Lower leg skin (tissue), 3 donors: Measurements from ENCODE around the gene NRSN1.

ENCODE experiments used
- CTCF ChIP-seq, 3 donors: fragments of 450-650 bp; IDR thresholded peaks; one replicate each; pipeline ENCODE4 v1.5.1; 2016; ENCODE audit warnings: antibody characterized with exemption in 3 of 3, mild to moderate bottlenecking in 3 of 3, moderate library complexity in 2 of 3
- POLR2A ChIP-seq, 2 donors: fragments of 450-650 bp; IDR thresholded peaks; one replicate each; pipeline ENCODE4 v1.6.1; 2016 to 2017; ENCODE audit warnings: antibody characterized with exemption in 2 of 2, mild to moderate bottlenecking in 1 of 2, moderate library complexity in 1 of 2

DNA sequence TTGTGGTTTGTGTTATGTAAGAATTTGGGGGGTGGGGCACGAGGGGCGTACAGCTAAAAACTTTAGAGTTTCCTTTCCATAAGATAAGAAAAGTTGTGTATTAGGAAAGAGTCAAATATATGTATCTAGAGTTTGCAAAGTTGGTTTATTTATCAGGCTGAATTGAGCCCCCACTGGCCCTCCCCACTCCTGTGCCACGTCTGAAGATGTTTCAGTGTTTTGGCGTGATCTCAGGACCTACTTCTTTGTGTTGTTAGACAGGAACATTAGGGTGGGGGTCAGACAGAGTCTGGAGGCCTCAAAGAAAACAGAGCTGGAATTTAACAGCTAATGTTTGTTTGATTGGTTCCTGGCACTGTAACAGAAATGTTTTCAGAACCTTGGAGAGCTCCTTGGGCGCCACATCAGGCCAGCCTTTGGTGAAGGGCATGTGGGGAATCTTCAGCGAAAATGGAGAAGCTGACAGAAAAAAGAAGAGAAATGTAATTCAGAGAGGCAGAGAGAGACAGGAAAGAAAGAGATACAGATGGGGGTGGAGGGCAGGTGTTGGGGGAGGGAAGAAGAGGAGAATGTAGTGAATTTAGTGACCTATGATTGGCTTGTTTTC lies 674 bp downstream of the NRSN1 start:
- TF ChIP-seq CTCF (IDR thresholded peaks at IDR 0.05), result no peak
- no peak for TF ChIP-seq POLR2A (IDR thresholded peaks at IDR 0.05)
